IMR-90 (cell line): Measurements from ENCODE around the gene CETP. TPM values are rescaled to one million over a fixed set of nuclear protein-coding genes. Genes with fewer than 3 reads are reported as not detected.

Source experiments
- BHLHE40 ChIP-seq: fragments of 150-350 bp; IDR thresholded peaks from 2 replicates; pipeline ENCODE4 v1.6.1; 2016; ENCODE audit warnings: mild to moderate bottlenecking, low read depth, low read length
- ELK1 ChIP-seq: fragments of 150-350 bp; IDR thresholded peaks from 2 replicates; pipeline ENCODE4 v1.6.1; 2016; ENCODE audit warnings: low read depth, mild to moderate bottlenecking, low read length, moderate library complexity, borderline replicate concordance
- MXI1 ChIP-seq: IDR thresholded peaks from 2 replicates; pipeline ENCODE4 v1.6.1; 2012; ENCODE audit warnings: low read depth, mild to moderate bottlenecking, low read length, moderate library complexity, borderline replicate concordance
- polyA plus RNA-seq, 3 experiments: library from polyadenylated mRNA; depleted of rRNA; stranded (reverse); fragments of >200 nt; gene quantifications; 2 replicates each; pipeline ENCODE4 v1.2.3, GENCODE V29; 2012; ENCODE audit warnings: low replicate concordance in 1 of 3
- total RNA-seq: library from RNA; depleted of rRNA; stranded (reverse); fragments of >200 nt; gene quantifications from 2 replicates; pipeline ENCODE4 v1.2.3, GENCODE V29; 2012

CETP gene
- total and polyA plus RNA-seq, 2 of the 4 experiments (the other 2 are of a cell fraction) = not detected

- TF ChIP-seq ELK1 = no peak
- TF ChIP-seq BHLHE40 = peak; percentile 68; the same call in 1 of the 2 replicates
- peak; percentile 76 for TF ChIP-seq MXI1
These were observed 27.5 kb downstream of the CETP start, which contains the start of gene NLRC5 (continued) for GRCh38 chr16:56988948-56989945.
